ENCODE data around the gene LRMDA.

DNA sequence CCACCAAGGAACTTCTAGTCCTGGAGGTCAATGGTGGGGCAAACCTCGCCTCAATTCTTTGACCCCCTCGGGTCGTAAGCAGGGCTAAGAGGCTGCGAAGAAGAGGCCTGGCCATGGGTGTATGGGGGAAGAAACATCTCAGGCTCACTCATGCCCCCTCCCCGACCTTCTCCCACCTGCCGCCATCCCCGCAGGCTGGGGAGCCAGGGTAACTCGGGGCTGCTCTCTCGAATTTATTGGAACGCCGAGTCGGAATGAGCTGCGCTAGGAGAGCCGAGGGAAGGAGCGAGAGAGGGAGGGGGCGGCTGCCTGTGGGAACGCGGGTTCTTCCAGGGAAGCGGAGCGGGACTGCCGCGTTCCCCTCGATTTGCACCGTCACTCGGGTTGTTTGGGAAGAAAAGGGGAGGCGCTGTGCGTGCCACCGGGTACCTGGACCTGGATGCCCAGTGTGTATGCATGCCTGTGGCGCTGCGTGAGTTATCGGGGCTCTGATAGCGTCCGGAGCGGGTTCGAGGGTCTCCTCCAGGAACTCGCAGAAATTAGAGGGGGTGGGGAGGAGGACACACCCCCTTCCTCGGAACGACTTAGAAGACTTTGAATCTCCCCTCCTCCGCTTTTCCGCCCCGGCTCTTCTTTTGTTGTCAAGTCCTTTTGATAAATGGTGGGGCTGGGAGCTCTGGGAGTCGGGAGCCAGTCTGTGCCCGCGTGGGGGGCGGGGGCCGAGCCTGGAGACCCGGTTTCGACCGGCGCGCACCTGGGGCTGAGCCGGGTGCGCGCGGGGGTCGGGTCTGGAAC lies 28.1 kb upstream of the LRMDA start:
- TF ChIP-seq, protein P1, sequence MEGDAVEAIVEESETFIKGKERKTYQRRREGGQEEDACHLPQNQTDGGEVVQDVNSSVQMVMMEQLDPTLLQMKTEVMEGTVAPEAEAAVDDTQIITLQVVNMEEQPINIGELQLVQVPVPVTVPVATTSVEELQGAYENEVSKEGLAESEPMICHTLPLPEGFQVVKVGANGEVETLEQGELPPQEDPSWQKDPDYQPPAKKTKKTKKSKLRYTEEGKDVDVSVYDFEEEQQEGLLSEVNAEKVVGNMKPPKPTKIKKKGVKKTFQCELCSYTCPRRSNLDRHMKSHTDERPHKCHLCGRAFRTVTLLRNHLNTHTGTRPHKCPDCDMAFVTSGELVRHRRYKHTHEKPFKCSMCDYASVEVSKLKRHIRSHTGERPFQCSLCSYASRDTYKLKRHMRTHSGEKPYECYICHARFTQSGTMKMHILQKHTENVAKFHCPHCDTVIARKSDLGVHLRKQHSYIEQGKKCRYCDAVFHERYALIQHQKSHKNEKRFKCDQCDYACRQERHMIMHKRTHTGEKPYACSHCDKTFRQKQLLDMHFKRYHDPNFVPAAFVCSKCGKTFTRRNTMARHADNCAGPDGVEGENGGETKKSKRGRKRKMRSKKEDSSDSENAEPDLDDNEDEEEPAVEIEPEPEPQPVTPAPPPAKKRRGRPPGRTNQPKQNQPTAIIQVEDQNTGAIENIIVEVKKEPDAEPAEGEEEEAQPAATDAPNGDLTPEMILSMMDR (IDR thresholded peaks at IDR 0.05), result no peak
- TF ChIP-seq POLR2A (IDR thresholded peaks at IDR 0.05), result no peak
